Right lobe of liver (tissue), 6 donors: ENCODE data around the gene ZNF74. TPM values are rescaled to one million over a fixed set of nuclear protein-coding genes. Genes with fewer than 3 reads are reported as not detected.
"Not testable (repeated sequence)": the region's sequence is repeated elsewhere in the genome, so short reads cannot be mapped to it uniquely, and the experiment has no call there.

Source experiments
- ATAC-seq, 4 donors: fragments of 200-7000 bp; cut with Tn5 transposase; one replicate each; pipeline ENCODE4 v1.9.1; 2020; ENCODE audit warnings: mild to moderate bottlenecking in 4 of 4, moderate library complexity in 4 of 4
- DNase-seq, 3 donors: peaks; one replicate each; pipeline ENCODE4 v3.0.0-alpha.2; 2020
- H3K27ac ChIP-seq, 3 donors: fragments of 200-600 bp; one replicate each; pipeline ENCODE4 v1.8.0; 2022
- H3K27me3 ChIP-seq, 2 donors: fragments of 200-600 bp; one replicate each; pipeline ENCODE4 v1.8.0; 2022
- H3K36me3 ChIP-seq, 4 donors: fragments of 200-600 bp; sonication (generic) in 1 of 4; one replicate each; pipeline versions ENCODE4 v1.5.1 to v1.8.0; 2017 to 2022; ENCODE audit warnings: control low read depth in 1 of 4
- H3K4me1 ChIP-seq, 4 donors: fragments of 200-600 bp; sonication (generic) in 1 of 4; one replicate each; pipeline versions ENCODE4 v1.5.1 to v1.8.0; 2017 to 2022; ENCODE audit warnings: control low read depth in 1 of 4
- H3K4me3 ChIP-seq, 3 donors: fragments of 200-600 bp; one replicate each; pipeline ENCODE4 v1.8.0; 2022
- H3K9me3 ChIP-seq, 4 donors: fragments of 200-600 bp; sonication (generic) in 1 of 4; one replicate each; pipeline versions ENCODE4 v1.5.1 to v1.8.0; 2017 to 2022; ENCODE audit warnings: control low read depth in 1 of 4
- POLR2A ChIP-seq: fragments of 450-650 bp; IDR thresholded peaks from one replicate; pipeline ENCODE4 v1.6.1; 2017; ENCODE audit warnings: antibody characterized with exemption, mild to moderate bottlenecking
- WGBS: methylation state at CpG from one replicate; pipeline ENCODE4 v1.1.6; 2018; ENCODE audit warnings: low coverage, low lambda C conversion rate; ENCODE audit not compliant: insufficient coverage; ENCODE audit errors: missing lambda C conversion rate; 5-methylcytosine and 5-hydroxymethylcytosine counted together
- intact Hi-C, 2 donors: fragments of 100-400 bp; cut with DNase I; formaldehyde crosslinking; loops; one replicate each; pipeline versions ENCODE4 v1.11.2 to v1.14.1; 2022
- total RNA-seq, 6 experiments: library from RNA; depleted of rRNA in 2 of 6; stranded (reverse); fragments of >200 nt in 2 of 6; fragmentation: NEBNext Ultra II Directional in 3 of 6; extraction: Animal tissue kit (Norgen Biotek cat#: 25700) in 3 of 6; gene quantifications; one replicate each; pipeline versions ENCODE4 v1.1.0 to v1.2.4, GENCODE V29; 2016 to 2023
- TF ChIP-seq, protein P1 (sequence below), 4 donors: fragments of 200-600 bp in 3 of 4; fragments of 450-650 bp in 1 of 4; IDR thresholded peaks; one replicate each; pipeline versions ENCODE4 v1.5.1 to v1.8.0; 2016 to 2022; ENCODE audit warnings: antibody characterized with exemption in 4 of 4, mild to moderate bottlenecking in 2 of 4
- donor health status: DM: no; HTN: yes; CAD: no.
- donor health status: DM: no; HTN: no; CAD: no.
- donor health status: DM: no; HTN: no; CAD: no.
- donor health status: DM: no; HTN: yes; CAD: no.
- donor health status: DM: no; HTN: yes; CAD: no.

The ZNF74 gene
- total RNA-seq, 6 experiments from 2014 or later, result 3.2 to 6.6 (median 3.4) TPM

DNA sequence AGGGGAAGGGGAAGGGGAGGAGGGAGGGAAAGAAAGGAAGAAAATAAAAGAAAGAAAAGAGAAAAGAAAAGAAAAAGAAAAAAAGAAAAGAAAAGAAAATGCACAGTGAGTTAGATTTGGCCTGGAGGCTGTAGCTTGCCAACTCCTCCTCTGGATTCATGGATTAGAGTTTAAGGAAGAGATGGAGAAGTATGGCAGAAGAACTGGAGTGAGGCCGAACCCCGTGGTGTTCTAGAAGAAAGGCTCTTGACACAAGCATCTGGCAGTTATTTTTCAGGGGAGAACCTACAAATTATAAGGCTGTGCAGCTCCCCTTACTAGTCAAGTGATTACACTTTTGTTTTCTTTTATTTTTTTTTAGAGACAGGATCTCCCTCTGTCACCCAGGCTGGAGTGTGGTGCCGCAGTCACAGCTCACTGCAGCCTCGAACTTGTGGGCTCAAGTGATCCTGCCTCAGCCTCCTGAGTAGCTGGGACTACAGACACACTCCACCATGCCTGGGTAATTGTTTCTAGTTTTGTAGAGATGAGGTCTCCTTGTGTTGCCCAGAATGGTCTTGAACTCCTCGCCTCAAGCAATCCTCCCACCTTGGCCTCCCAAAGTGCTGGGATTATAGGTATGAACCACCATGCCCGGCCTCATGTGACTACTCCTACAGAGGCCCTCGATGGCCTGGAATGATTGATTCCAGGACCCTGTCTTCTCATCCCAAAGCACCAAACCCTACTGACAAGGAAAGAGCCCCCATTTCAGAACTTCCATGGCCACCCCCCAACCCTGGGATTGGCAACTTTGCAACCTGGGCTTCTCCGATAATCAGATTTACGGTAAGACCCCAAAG, 19.5 kb downstream of the ZNF74 start:
- H3K36me3 ChIP-seq, result no peaks in the 10 kb centered on the region
- peaks cover 0 to 7% (median 0%) of the 10 kb centered on the region in 4 donors for H3K4me1 ChIP-seq
- intact Hi-C loops, result no loop called here
- ATAC-seq, result no peak
- TF ChIP-seq, protein P1, sequence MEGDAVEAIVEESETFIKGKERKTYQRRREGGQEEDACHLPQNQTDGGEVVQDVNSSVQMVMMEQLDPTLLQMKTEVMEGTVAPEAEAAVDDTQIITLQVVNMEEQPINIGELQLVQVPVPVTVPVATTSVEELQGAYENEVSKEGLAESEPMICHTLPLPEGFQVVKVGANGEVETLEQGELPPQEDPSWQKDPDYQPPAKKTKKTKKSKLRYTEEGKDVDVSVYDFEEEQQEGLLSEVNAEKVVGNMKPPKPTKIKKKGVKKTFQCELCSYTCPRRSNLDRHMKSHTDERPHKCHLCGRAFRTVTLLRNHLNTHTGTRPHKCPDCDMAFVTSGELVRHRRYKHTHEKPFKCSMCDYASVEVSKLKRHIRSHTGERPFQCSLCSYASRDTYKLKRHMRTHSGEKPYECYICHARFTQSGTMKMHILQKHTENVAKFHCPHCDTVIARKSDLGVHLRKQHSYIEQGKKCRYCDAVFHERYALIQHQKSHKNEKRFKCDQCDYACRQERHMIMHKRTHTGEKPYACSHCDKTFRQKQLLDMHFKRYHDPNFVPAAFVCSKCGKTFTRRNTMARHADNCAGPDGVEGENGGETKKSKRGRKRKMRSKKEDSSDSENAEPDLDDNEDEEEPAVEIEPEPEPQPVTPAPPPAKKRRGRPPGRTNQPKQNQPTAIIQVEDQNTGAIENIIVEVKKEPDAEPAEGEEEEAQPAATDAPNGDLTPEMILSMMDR (IDR thresholded peaks at IDR 0.05), result no peak
- TF ChIP-seq POLR2A, result no peak
- WGBS, result 86% methylated on average over 5 of the region's 9 CpGs
- no peak for DNase-seq
- no peak overlapping the region for H3K4me3 ChIP-seq
- no peak overlapping the region for H3K27ac ChIP-seq
- no peaks in the 10 kb centered on the region for H3K9me3 ChIP-seq
- no peaks in the 10 kb centered on the region for H3K27me3 ChIP-seq

DNA sequence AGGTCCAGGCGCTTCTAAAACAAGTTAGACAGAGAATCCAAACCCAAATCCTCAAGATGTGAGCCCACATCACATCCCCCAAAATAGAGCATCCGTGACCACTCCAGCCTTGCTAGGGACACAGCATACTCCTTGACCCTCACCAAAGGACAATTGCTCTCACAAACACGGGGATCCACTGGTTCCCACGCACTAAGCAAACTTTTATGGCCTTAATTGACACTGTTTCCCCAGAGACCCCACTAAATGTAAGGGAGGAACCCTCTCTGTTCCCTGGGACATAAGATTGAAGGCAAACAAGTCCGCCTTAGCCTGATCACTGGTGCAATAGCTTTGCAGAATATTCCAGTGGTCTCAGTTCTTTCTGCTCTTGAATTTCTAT, 20.1 kb downstream of the ZNF74 start:
- no peak for DNase-seq
- Histone ChIP-seq H3K9me3 (no peaks in the 10 kb centered on the region), H3K27me3 (no peaks in the 10 kb centered on the region), H3K4me3 (no peak overlapping the region), H3K36me3 (no peaks in the 10 kb centered on the region), H3K4me1 (peaks cover 0 to 8% (median 0%) of the 10 kb centered on the region in 4 donors), H3K27ac (no peak overlapping the region)
- ATAC-seq, result no peak
- intact Hi-C loops, result no loop called here
- no peak for TF ChIP-seq POLR2A
- TF ChIP-seq, protein P1 (IDR thresholded peaks at IDR 0.05), result no peak
- 100% methylated on average over 2 of the region's 5 CpGs for WGBS

DNA sequence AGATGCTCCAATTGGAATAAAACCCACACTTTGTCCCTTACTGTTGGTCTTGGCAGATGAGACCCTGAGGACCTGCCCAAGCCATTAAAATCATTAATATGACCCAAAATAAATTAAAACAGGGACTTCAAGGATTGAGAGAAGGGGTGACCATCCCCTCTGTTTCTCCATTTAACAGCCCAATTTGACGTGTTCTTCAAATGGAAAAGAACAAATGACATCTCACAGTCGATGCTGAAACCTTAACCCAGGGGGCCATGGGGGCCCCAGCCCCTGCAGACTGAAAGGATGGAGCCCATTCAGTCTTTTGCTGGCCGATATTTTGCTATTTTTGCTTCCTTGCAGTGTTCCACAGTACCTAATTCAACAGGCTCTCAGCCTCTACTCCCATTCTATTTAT, 20.5 kb downstream of the ZNF74 start:
- 55% methylated on average over 3 of the region's 3 CpGs for WGBS
- TF ChIP-seq, protein P1 (IDR thresholded peaks at IDR 0.05), result no peak
- no peak for TF ChIP-seq POLR2A
- no peak for DNase-seq
- Histone ChIP-seq H3K4me1 (peaks cover 0 to 8% (median 0%) of the 10 kb centered on the region in 4 donors), H3K27me3 (no peaks in the 10 kb centered on the region), H3K36me3 (no peaks in the 10 kb centered on the region), H3K9me3 (no peaks in the 10 kb centered on the region), H3K27ac (no peak overlapping the region), H3K4me3 (no peak overlapping the region)
- intact Hi-C loops, result no loop called here
- no peak for ATAC-seq

DNA sequence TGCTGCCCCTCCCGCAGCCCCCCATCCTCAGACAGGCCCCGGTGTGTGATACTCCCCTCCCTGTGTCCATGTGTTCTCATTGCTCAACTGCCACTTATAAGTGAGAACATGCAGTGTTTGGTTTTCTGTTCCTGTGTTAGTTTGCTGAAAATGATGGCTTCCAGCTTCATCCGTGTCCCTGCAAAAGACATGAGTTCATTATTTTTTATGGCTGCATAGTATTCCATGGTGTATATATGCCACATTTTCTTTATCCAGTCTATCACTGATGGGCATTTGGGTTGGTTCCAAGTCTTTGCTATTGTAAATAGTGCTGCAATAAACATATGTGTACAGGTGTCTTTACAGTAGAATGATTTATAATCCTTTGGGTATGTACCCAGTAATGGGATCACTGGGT, 21.3 kb downstream of the ZNF74 start:
- H3K4me3 ChIP-seq, DNase-seq, ATAC-seq, H3K27ac ChIP-seq, H3K4me1 ChIP-seq, H3K9me3 ChIP-seq, H3K36me3 ChIP-seq, H3K27me3 ChIP-seq: not testable (repeated sequence)
- intact Hi-C loops, result loop anchor here in 1 of 2 donors (5.0 kb wide), 1 partner anchor 42 kb away; no protein-coding TSS in a partner anchor
- WGBS, result 54% methylated on average over 3 of the region's 3 CpGs

DNA sequence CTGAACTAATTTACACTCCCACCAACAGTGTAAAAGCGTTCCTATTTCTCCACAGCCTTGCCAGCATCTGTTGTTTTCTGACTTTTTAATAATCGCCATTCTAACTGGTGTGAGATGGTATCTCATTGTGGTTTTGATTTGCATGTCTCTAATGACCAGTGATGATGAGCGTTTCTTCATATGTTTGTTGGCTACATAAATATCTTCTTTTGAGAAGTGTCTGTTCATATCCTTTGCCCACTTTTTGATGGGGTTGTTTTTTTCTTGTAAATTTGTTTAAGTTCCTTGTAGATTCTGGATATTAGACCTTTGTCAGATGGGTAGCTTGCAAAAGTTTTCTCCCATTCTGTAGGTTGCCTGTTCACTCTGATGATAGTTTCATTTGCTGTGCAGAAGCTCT, 21.7 kb downstream of the ZNF74 start:
- H3K27me3 ChIP-seq, H3K4me3 ChIP-seq, H3K27ac ChIP-seq, H3K4me1 ChIP-seq, H3K36me3 ChIP-seq, ATAC-seq, H3K9me3 ChIP-seq, DNase-seq: not testable (repeated sequence)
- WGBS, result 80% methylated on average over 3 of the region's 3 CpGs
- intact Hi-C loops, result loop anchor here in 1 of 2 donors (5.0 kb wide), 1 partner anchor 42 kb away; no protein-coding TSS in a partner anchor
